ENCODE data around the gene TBXT.

GRCh38 chr6:166197361-166197760 lies 29.7 kb upstream of the TBXT start:
- TF ChIP-seq, protein P1, sequence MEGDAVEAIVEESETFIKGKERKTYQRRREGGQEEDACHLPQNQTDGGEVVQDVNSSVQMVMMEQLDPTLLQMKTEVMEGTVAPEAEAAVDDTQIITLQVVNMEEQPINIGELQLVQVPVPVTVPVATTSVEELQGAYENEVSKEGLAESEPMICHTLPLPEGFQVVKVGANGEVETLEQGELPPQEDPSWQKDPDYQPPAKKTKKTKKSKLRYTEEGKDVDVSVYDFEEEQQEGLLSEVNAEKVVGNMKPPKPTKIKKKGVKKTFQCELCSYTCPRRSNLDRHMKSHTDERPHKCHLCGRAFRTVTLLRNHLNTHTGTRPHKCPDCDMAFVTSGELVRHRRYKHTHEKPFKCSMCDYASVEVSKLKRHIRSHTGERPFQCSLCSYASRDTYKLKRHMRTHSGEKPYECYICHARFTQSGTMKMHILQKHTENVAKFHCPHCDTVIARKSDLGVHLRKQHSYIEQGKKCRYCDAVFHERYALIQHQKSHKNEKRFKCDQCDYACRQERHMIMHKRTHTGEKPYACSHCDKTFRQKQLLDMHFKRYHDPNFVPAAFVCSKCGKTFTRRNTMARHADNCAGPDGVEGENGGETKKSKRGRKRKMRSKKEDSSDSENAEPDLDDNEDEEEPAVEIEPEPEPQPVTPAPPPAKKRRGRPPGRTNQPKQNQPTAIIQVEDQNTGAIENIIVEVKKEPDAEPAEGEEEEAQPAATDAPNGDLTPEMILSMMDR (IDR thresholded peaks at IDR 0.05) = no peak
- no peak for TF ChIP-seq POLR2A (IDR thresholded peaks at IDR 0.05)

Measured in thyroid gland (tissue), 4 donors.